CD4-positive, alpha-beta T cell (primary cell): ENCODE results near the gene LIG3. TPM values are rescaled to one million over a fixed set of nuclear protein-coding genes. Genes with fewer than 3 reads are reported as not detected.
A peak's percentile ranks its signal among the peaks of the same experiment; 100 is the strongest.

Experiments
- ATAC-seq: fragments of 200-7000 bp; cut with Tn5 transposase; one replicate; pipeline ENCODE4 v1.10.0; 2022; ENCODE audit warnings: mild to moderate bottlenecking; ENCODE audit not compliant: poor library complexity
- CTCF ChIA-PET: fragments of 350-600 bp; sonication (Branson Sonifier 250); formaldehyde crosslinking; loops from one replicate; lab custom pipeline; 2021; ENCODE audit warnings: antibody characterized with exemption, inconsistent platforms; lab: Charles Lee
- POLR2A ChIA-PET: fragments of 350-600 bp; sonication (Branson Sonifier 250); formaldehyde crosslinking; loops from one replicate; lab custom pipeline; 2021; ENCODE audit warnings: antibody characterized with exemption, inconsistent platforms; lab: Charles Lee
- DNase-seq, 14 experiments: peaks; one replicate each; pipeline ENCODE4 v3.0.0-alpha.2; 2013 to 2020; ENCODE audit warnings: mixed read lengths in 2 of 14
- H3K27ac ChIP-seq, 2 donors: one replicate each; pipeline versions ENCODE4 v1.5.1 to v1.7.0; 2013; ENCODE audit warnings: low read length in 2 of 2, low read depth in 1 of 2, mild to moderate bottlenecking in 1 of 2
- H3K27me3 ChIP-seq, 2 experiments: 1 replicate in 1 of 2; 2 replicates in 1 of 2; pipeline versions ENCODE4 v1.6.1 to v1.7.0; 2013; ENCODE audit warnings: low read length in 2 of 2, control low read depth in 1 of 2, mild to moderate bottlenecking in 1 of 2, moderate library complexity in 1 of 2; ENCODE audit not compliant: insufficient read depth in 2 of 2, control insufficient read depth in 1 of 2
- H3K36me3 ChIP-seq: one replicate; pipeline ENCODE4 v1.6.1; 2013; ENCODE audit warnings: low read length, control low read depth; ENCODE audit not compliant: insufficient read depth
- H3K4me1 ChIP-seq: one replicate; pipeline ENCODE4 v1.6.1; 2013; ENCODE audit warnings: low read length, control low read depth; ENCODE audit not compliant: insufficient read depth
- H3K4me3 ChIP-seq: one replicate; pipeline ENCODE4 v1.5.1; 2013; ENCODE audit warnings: mild to moderate bottlenecking, low read length, moderate library complexity
- H3K9me3 ChIP-seq, 2 experiments: 1 replicate in 1 of 2; 2 replicates in 1 of 2; pipeline versions ENCODE4 v1.6.1 to v1.7.0; 2013; ENCODE audit warnings: low read length in 2 of 2, mild to moderate bottlenecking in 2 of 2, control low read depth in 1 of 2, moderate library complexity in 1 of 2; ENCODE audit not compliant: control insufficient read depth in 1 of 2, insufficient read depth in 1 of 2
- H3K27ac Mint-ChIP-seq: one replicate; pipeline ENCODE4 v1.8.0; 2020; ENCODE audit warnings: mixed read lengths
- H3K27me3 Mint-ChIP-seq: one replicate; pipeline ENCODE4 v1.8.0; 2021; ENCODE audit warnings: mixed read lengths
- H3K36me3 Mint-ChIP-seq: one replicate; pipeline ENCODE4 v1.8.0; 2021; ENCODE audit warnings: low read depth, mixed read lengths
- H3K4me1 Mint-ChIP-seq: one replicate; pipeline ENCODE4 v1.8.0; 2021; ENCODE audit warnings: low read depth, mixed read lengths
- H3K4me3 Mint-ChIP-seq: one replicate; pipeline ENCODE4 v1.8.0; 2020; ENCODE audit warnings: mild to moderate bottlenecking, mixed read lengths
- H3K9me3 Mint-ChIP-seq: one replicate; pipeline ENCODE4 v1.8.0; 2020; ENCODE audit warnings: mixed read lengths
- intact Hi-C, 2 experiments: fragments of 100-400 bp; cut with DNase I in 1 of 2; cut with micrococcal nuclease in 1 of 2; formaldehyde crosslinking; loops; one replicate each; pipeline versions ENCODE4 v1.15.1 to v1.9.0; 2023 to 2025; cut with DNase I, micrococcal nuclease
- total RNA-seq, 174 experiments: library from RNA in 2 of 174; stranded (reverse) in 2 of 174; gene quantifications; one replicate each; pipeline ENCODE4 v1.2.3 and lab custom pipeline; 2021 to 2026
- TF ChIP-seq, protein P1 (sequence below): fragments of 200-600 bp; IDR thresholded peaks from one replicate; pipeline ENCODE4 v1.8.0; 2022; ENCODE audit warnings: antibody characterized with exemption, mild to moderate bottlenecking

The LIG3 gene
- total RNA-seq, 2 experiments from 2014 or later: 44.6 to 49.1 TPM

GRCh38 chr17:35051579-35052240 lies 71.4 kb downstream of the LIG3 start:
- TF ChIP-seq, protein P1, sequence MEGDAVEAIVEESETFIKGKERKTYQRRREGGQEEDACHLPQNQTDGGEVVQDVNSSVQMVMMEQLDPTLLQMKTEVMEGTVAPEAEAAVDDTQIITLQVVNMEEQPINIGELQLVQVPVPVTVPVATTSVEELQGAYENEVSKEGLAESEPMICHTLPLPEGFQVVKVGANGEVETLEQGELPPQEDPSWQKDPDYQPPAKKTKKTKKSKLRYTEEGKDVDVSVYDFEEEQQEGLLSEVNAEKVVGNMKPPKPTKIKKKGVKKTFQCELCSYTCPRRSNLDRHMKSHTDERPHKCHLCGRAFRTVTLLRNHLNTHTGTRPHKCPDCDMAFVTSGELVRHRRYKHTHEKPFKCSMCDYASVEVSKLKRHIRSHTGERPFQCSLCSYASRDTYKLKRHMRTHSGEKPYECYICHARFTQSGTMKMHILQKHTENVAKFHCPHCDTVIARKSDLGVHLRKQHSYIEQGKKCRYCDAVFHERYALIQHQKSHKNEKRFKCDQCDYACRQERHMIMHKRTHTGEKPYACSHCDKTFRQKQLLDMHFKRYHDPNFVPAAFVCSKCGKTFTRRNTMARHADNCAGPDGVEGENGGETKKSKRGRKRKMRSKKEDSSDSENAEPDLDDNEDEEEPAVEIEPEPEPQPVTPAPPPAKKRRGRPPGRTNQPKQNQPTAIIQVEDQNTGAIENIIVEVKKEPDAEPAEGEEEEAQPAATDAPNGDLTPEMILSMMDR: no peak

GRCh38 chr17:35052241-35052610 lies 71.9 kb downstream of the LIG3 start:
- Mint-ChIP-seq H3K9me3 (no peaks in the 10 kb centered on the region), H3K27me3 (no peaks in the 10 kb centered on the region), H3K4me3 (peak overlapping the region; percentile 69), H3K27ac (peak overlapping the region; percentile 92), H3K4me1 (peaks cover 72% of the 10 kb centered on the region), H3K36me3 (peaks cover 10% of the 10 kb centered on the region)
- peak overlapping the region; percentile 78 to 85 for H3K27ac ChIP-seq
- DNase-seq: peak in 1 of 14 experiments; percentile 31
- TF ChIP-seq, protein P1: no peak
- ChIA-PET POLR2A (interaction anchor here (0.6 to 7.5 kb wide), 6 partner anchors 9 to 136 kb away, joined by 3 to 77 read pairs (median 7); partner anchors contain the start of gene RFFL), CTCF (interaction anchor here (1.7 to 2.9 kb wide), 2 partner anchors 11 to 37 kb away, joined by 9 to 11 read pairs; partner anchors contain the start of gene RFFL)
- peak overlapping the region; percentile 1 for H3K4me3 ChIP-seq
- intact Hi-C loops: loop anchor here in 1 of 2 experiments (1.0 to 5.0 kb wide), 2 partner anchors 10 to 35 kb away; no protein-coding TSS in a partner anchor
- H3K4me1 ChIP-seq: peaks cover 90% of the 10 kb centered on the region
- no peaks in the 10 kb centered on the region for H3K36me3 ChIP-seq
- ATAC-seq: no peak
- no peaks in the 10 kb centered on the region for H3K9me3 ChIP-seq
- no peaks in the 10 kb centered on the region for H3K27me3 ChIP-seq

More at GRCh38 chr17:35051579-35052240, 71.4 kb downstream of the LIG3 start:
- Histone ChIP-seq H3K36me3 (no peaks in the 10 kb centered on the region), H3K27ac (peak overlapping the region; percentile 78 to 85), H3K9me3 (no peaks in the 10 kb centered on the region), H3K27me3 (no peaks in the 10 kb centered on the region), H3K4me3 (peak overlapping the region; percentile 1), H3K4me1 (peaks cover 90% of the 10 kb centered on the region)
- peak in 3 of 14 experiments; percentile 44 to 58 (median 58) for DNase-seq
- no peaks in the 10 kb centered on the region for H3K27me3 Mint-ChIP-seq
- no peaks in the 10 kb centered on the region for H3K9me3 Mint-ChIP-seq
- ChIA-PET CTCF (interaction anchor here (1.7 to 2.9 kb wide), 2 partner anchors 12 to 38 kb away, joined by 9 to 11 read pairs; partner anchors contain the start of gene RFFL), POLR2A (interaction anchor here (0.9 to 7.5 kb wide), 11 partner anchors 9 to 56 kb away, joined by 3 to 77 read pairs (median 5); partner anchors contain the start of gene RFFL)
- H3K4me1 Mint-ChIP-seq: peaks cover 73% of the 10 kb centered on the region
- peak; percentile 4 for ATAC-seq
- H3K4me3 Mint-ChIP-seq: peak overlapping the region; percentile 69
- H3K27ac Mint-ChIP-seq: peak overlapping the region; percentile 92
- intact Hi-C loops: loop anchor here (1.0 to 5.0 kb wide), 5 partner anchors 11 to 38 kb away; partner anchors contain the start of gene RFFL (in 1 of the 2)
- H3K36me3 Mint-ChIP-seq: peaks cover 13% of the 10 kb centered on the region

GRCh38 chr17:35052780-35053179 lies 72.5 kb downstream of the LIG3 start:
- H3K27ac Mint-ChIP-seq: peak overlapping the region; percentile 92
- Histone ChIP-seq H3K27me3 (no peaks in the 10 kb centered on the region), H3K27ac (peak overlapping the region; percentile 78 to 85), H3K4me3 (no peak overlapping the region), H3K4me1 (peaks cover 86% of the 10 kb centered on the region), H3K9me3 (no peaks in the 10 kb centered on the region), H3K36me3 (no peaks in the 10 kb centered on the region)
- no peak for ATAC-seq
- H3K4me3 Mint-ChIP-seq: peak overlapping the region; percentile 69
- no peak for DNase-seq
- POLR2A ChIA-PET: interaction anchor here (0.6 to 7.5 kb wide), 6 partner anchors 9 to 136 kb away, joined by 3 to 77 read pairs (median 4); partner anchors contain the start of gene RFFL
- CTCF ChIA-PET: interaction anchor here (1.0 to 2.8 kb wide), 2 partner anchors 11 to 17 kb away, joined by 3 to 14 read pairs; partner anchors contain the start of gene RFFL
- TF ChIP-seq, protein P1: no peak
- intact Hi-C loops: loop anchor here in 1 of 2 experiments (1.0 to 5.0 kb wide), 2 partner anchors 10 to 35 kb away; no protein-coding TSS in a partner anchor
- peaks cover 16% of the 10 kb centered on the region for H3K36me3 Mint-ChIP-seq
- no peaks in the 10 kb centered on the region for H3K27me3 Mint-ChIP-seq
- H3K9me3 Mint-ChIP-seq: no peaks in the 10 kb centered on the region
- H3K4me1 Mint-ChIP-seq: peaks cover 76% of the 10 kb centered on the region
